HEK293 (cell line): Measurements from ENCODE around the gene IRF6.

Experiments
- ATF2 ChIP-seq: fragments of 450-650 bp; formaldehyde crosslinking; IDR thresholded peaks from 2 replicates; pipeline ENCODE4 v1.5.1; 2016; ENCODE audit warnings: missing biosample characterization, missing genetic modification characterization, low read depth
- KLF9 ChIP-seq: fragments of 450-650 bp; formaldehyde crosslinking; IDR thresholded peaks from 2 replicates; pipeline ENCODE4 v1.5.1; 2016; ENCODE audit warnings: missing biosample characterization, missing genetic modification characterization, low read depth
- PATZ1 ChIP-seq: fragments of 450-650 bp; formaldehyde crosslinking; IDR thresholded peaks from 2 replicates; pipeline ENCODE4 v1.5.1; 2016; ENCODE audit warnings: missing biosample characterization, missing genetic modification characterization
- SCRT2 ChIP-seq: fragments of 450-650 bp; formaldehyde crosslinking; IDR thresholded peaks from 2 replicates; pipeline ENCODE4 v1.5.1; 2016; ENCODE audit warnings: missing biosample characterization, missing genetic modification characterization
- SP2 ChIP-seq: fragments of 450-650 bp; formaldehyde crosslinking; IDR thresholded peaks from 2 replicates; pipeline ENCODE4 v1.5.1; 2016; ENCODE audit warnings: missing biosample characterization, missing genetic modification characterization
- SP3 ChIP-seq: fragments of 450-650 bp; formaldehyde crosslinking; IDR thresholded peaks from 2 replicates; pipeline ENCODE4 v1.5.1; 2016; ENCODE audit warnings: missing biosample characterization, missing genetic modification characterization
- YY1 ChIP-seq: fragments of 450-650 bp; formaldehyde crosslinking; IDR thresholded peaks from 2 replicates; pipeline ENCODE4 v1.5.1; 2018; ENCODE audit warnings: missing biosample characterization, missing genetic modification characterization
- ZBTB44 ChIP-seq: fragments of 450-650 bp; IDR thresholded peaks from 2 replicates; pipeline ENCODE4 v1.5.1; 2018; ENCODE audit warnings: missing biosample characterization, mild to moderate bottlenecking, missing genetic modification characterization
- ZFHX2 ChIP-seq: fragments of 450-650 bp; formaldehyde crosslinking; conservative IDR thresholded peaks from 2 replicates; pipeline ENCODE4 v1.5.1; 2016; ENCODE audit warnings: missing biosample characterization, missing genetic modification characterization
- ZFP37 ChIP-seq: fragments of 450-650 bp; formaldehyde crosslinking; IDR thresholded peaks from 2 replicates; pipeline ENCODE4 v1.5.1; 2016; ENCODE audit warnings: missing biosample characterization, missing genetic modification characterization
- ZNF335 ChIP-seq: fragments of 450-650 bp; formaldehyde crosslinking; conservative IDR thresholded peaks from 2 replicates; pipeline ENCODE4 v1.5.1; 2016; ENCODE audit warnings: missing biosample characterization, missing genetic modification characterization
- ZNF394 ChIP-seq: fragments of 450-650 bp; formaldehyde crosslinking; IDR thresholded peaks from 2 replicates; pipeline ENCODE4 v1.5.1; 2016; ENCODE audit warnings: missing biosample characterization, missing genetic modification characterization, mild to moderate bottlenecking, moderate library complexity, borderline replicate concordance
- ZNF398 ChIP-seq: fragments of 450-650 bp; formaldehyde crosslinking; IDR thresholded peaks from 2 replicates; pipeline ENCODE4 v1.5.1; 2017; ENCODE audit warnings: missing biosample characterization, missing genetic modification characterization
- ZNF501 ChIP-seq: fragments of 450-650 bp; formaldehyde crosslinking; IDR thresholded peaks from 2 replicates; pipeline ENCODE4 v1.5.1; 2016; ENCODE audit warnings: missing biosample characterization, missing genetic modification characterization
- ZNF518A ChIP-seq: fragments of 450-650 bp; formaldehyde crosslinking; conservative IDR thresholded peaks from 2 replicates; pipeline ENCODE4 v1.5.1; 2016; ENCODE audit warnings: low read depth, missing biosample characterization, missing genetic modification characterization
- ZNF610 ChIP-seq: fragments of 450-650 bp; formaldehyde crosslinking; IDR thresholded peaks from 2 replicates; pipeline ENCODE4 v1.5.1; 2016; ENCODE audit warnings: missing biosample characterization, missing genetic modification characterization, borderline replicate concordance
- ZNF626 ChIP-seq: fragments of 450-650 bp; sonication (Bioruptor Pico); formaldehyde crosslinking; IDR thresholded peaks from 2 replicates; pipeline ENCODE4 v1.5.1; 2018; ENCODE audit warnings: missing biosample characterization, missing genetic modification characterization, inconsistent platforms
- ZNF629 ChIP-seq: fragments of 450-650 bp; formaldehyde crosslinking; IDR thresholded peaks from 2 replicates; pipeline ENCODE4 v1.5.1; 2017; ENCODE audit warnings: missing biosample characterization, missing genetic modification characterization
- ZNF639 ChIP-seq: fragments of 450-650 bp; formaldehyde crosslinking; IDR thresholded peaks from 2 replicates; pipeline ENCODE4 v1.5.1; 2016; ENCODE audit warnings: missing biosample characterization, missing genetic modification characterization
- ZNF660 ChIP-seq: fragments of 450-650 bp; IDR thresholded peaks from 2 replicates; pipeline ENCODE4 v1.5.1; 2018; ENCODE audit warnings: missing biosample characterization, mild to moderate bottlenecking, missing genetic modification characterization
- ZNF692 ChIP-seq: fragments of 450-650 bp; formaldehyde crosslinking; IDR thresholded peaks from 2 replicates; pipeline ENCODE4 v1.5.1; 2016; ENCODE audit warnings: missing biosample characterization, missing genetic modification characterization
- ZXDB ChIP-seq: fragments of 450-650 bp; formaldehyde crosslinking; IDR thresholded peaks from 2 replicates; pipeline ENCODE4 v1.5.1; 2016; ENCODE audit warnings: missing biosample characterization, missing genetic modification characterization

IRF6 gene

GRCh38 chr1:209784265-209785169 lies 21.4 kb downstream of the IRF6 start, which contains the start of gene C1orf74 (continued):
- TF ChIP-seq ZNF398 (tag by site-specific recombination), result 0 out of 2 replicates have a peak, but pooled peaks have one; percentile 21
- TF ChIP-seq ZFP37 (tag by site-specific recombination), result peak; percentile 55; the same call in 1 of the 2 replicates
- peak; percentile 99 for TF ChIP-seq ZNF629 (tag by site-specific recombination)
- TF ChIP-seq SP2 (tag by site-specific recombination), result peak; percentile 97
- TF ChIP-seq ZFHX2 (tag by site-specific recombination), result peak; percentile 36
- peak; percentile 59; the same call in 1 of the 2 replicates for TF ChIP-seq ZNF692 (tag by site-specific recombination)
- peak; percentile 67; the same call in 1 of the 2 replicates for TF ChIP-seq ZNF639
- TF ChIP-seq SCRT2 (tag by site-specific recombination), result peak; percentile 53
- peak; percentile 68; the same call in 1 of the 2 replicates for TF ChIP-seq YY1
- TF ChIP-seq SP3 (tag by site-specific recombination), result peak; percentile 87
- TF ChIP-seq KLF9, result peak; percentile 82
- TF ChIP-seq ZNF501 (tag by site-specific recombination), result peak; percentile 80
- 0 out of 2 replicates have a peak, but pooled peaks have one; percentile 45 for TF ChIP-seq ZNF626 (tag by site-specific recombination)
- peak; percentile 100 for TF ChIP-seq ZNF518A
- TF ChIP-seq ZNF610 (tag by site-specific recombination), result peak; percentile 84
- peak; percentile 84 for TF ChIP-seq ZXDB (tag by site-specific recombination)
- peak; percentile 85 for TF ChIP-seq PATZ1 (tag by site-specific recombination)
- peak; percentile 93 for TF ChIP-seq ZNF335 (tag by site-specific recombination)
- TF ChIP-seq ZNF394 (tag by site-specific recombination), result peak; percentile 29; the same call in 1 of the 2 replicates
- peak; percentile 38 for TF ChIP-seq ZNF660 (tag by site-specific recombination)
- TF ChIP-seq ZBTB44 (tag by site-specific recombination), result no peak
- TF ChIP-seq ATF2, result peak; percentile 100
